Stimulated activated CD8-positive, alpha-beta memory T cell treated with anti-CD3 and anti-CD28 coated beads, Interleukin-15, amount 100 ng/mL, for 1 hour (primary cell): ENCODE measurements around the gene GDPGP1.
"Not testable (repeated sequence)": the region's sequence is repeated elsewhere in the genome, so short reads cannot be mapped to it uniquely, and the experiment has no call there.

ENCODE experiments used
- DNase-seq: peaks from one replicate; pipeline ENCODE4 v3.0.0-alpha.2; 2020; ENCODE audit warnings: low read depth

GDPGP1 gene

DNA sequence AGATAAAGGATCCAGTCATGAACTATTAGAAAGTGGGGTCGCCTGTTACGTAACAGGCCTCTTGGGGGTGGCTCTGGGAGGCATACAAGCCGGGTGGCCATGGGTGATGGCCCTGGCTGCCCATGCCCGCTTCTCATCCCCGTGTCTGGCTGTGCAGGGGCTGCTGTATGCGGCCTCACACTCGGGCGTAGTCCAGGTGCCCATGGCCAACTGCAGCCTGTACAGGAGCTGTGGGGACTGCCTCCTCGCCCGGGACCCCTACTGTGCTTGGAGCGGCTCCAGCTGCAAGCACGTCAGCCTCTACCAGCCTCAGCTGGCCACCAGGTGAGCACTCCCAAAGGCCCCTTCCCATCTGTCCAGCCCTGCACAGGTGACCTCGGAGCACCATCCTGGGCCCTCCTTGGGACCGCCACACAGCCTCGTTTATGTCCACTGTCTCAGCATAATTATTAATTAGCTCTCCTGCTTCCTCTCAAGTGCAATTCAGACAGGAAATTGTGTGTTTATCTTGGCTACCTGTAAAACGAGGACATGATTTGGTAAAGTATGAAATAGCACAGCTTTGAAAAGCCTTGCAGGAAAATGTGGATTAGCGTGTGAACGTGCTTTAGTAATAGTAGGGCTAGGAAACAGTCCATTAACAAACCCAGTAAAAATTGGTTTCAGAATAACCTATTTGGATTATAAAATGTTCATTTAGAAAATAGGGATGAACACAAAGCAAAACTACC lies 8.3 kb upstream of the GDPGP1 start:
- DNase-seq = no peak

DNA sequence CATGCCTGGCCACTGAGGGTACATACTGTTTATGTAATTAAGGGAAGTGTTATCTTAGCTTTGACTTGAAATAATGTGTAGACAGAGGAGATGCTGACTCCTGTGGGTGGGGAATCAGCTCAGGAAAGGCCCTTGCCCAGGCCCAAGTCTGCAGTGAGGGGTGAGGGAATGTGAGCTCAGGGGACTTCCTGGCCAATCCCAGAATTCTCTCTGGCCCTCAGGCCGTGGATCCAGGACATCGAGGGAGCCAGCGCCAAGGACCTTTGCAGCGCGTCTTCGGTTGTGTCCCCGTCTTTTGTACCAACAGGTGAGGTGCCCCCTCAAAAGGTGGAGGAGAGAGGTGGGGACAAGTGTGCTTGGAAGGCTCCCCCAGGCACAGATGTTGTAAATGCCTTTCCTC lies 6.7 kb upstream of the GDPGP1 start:
- no peak for DNase-seq

DNA sequence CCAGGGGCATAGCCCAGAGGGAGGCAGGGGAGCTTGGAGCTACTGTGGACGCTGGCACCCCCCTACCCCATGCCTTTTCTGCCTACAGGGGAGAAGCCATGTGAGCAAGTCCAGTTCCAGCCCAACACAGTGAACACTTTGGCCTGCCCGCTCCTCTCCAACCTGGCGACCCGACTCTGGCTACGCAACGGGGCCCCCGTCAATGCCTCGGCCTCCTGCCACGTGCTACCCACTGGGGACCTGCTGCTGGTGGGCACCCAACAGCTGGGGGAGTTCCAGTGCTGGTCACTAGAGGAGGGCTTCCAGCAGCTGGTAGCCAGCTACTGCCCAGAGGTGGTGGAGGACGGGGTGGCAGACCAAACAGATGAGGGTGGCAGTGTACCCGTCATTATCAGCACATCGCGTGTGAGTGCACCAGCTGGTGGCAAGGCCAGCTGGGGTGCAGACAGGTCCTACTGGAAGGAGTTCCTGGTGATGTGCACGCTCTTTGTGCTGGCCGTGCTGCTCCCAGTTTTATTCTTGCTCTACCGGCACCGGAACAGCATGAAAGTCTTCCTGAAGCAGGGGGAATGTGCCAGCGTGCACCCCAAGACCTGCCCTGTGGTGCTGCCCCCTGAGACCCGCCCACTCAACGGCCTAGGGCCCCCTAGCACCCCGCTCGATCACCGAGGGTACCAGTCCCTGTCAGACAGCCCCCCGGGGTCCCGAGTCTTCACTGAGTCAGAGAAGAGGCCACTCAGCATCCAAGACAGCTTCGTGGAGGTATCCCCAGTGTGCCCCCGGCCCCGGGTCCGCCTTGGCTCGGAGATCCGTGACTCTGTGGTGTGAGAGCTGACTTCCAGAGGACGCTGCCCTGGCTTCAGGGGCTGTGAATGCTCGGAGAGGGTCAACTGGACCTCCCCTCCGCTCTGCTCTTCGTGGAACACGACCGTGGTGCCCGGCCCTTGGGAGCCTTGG lies 5.9 kb upstream of the GDPGP1 start:
- DNase-seq = no peak

DNA sequence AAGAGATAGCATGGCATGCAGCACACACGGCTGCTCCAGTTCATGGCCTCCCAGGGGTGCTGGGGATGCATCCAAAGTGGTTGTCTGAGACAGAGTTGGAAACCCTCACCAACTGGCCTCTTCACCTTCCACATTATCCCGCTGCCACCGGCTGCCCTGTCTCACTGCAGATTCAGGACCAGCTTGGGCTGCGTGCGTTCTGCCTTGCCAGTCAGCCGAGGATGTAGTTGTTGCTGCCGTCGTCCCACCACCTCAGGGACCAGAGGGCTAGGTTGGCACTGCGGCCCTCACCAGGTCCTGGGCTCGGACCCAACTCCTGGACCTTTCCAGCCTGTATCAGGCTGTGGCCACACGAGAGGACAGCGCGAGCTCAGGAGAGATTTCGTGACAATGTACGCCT lies 5.0 kb upstream of the GDPGP1 start:
- no peak for DNase-seq

DNA sequence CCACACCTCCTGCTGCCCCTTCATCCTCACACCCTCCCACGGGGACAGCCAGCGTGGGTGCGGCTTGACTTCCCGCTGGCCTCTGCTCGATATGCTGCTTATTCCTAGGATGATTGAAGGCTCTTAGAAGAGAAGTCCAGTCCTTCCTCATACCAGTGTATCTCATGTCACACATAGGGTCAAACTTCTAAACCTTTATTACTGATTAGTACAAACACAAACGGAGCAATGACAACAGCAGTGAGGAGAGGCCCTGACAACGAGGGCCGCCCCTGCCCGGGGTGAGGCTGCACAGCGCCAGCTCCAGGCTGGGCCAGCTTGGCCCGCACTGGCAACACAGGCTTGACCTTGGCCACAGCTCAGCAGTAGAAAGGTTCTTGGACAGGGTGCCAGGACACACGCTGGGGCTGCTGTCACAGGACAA lies 3.9 kb upstream of the GDPGP1 start:
- no peak for DNase-seq

DNA sequence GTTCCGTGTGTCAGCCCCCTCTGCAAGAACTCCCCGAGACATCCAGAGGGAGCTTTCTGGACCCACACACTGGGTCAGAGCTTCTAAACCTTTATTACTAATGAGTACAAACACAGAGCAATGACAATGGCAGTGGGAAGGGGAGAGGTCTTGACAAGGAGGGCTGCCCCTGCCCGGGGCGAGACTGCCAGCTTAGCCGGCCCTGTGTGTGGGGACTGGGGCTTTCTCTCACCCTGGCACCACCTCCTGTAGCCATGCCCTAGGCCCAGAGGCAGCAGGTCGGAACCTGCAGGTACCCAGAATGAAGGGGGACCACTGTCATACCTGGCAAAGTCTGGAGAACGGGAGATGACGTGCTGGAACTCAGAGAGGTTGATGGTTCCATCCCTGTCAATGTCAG lies 3.4 kb upstream of the GDPGP1 start:
- no peak for DNase-seq

DNA sequence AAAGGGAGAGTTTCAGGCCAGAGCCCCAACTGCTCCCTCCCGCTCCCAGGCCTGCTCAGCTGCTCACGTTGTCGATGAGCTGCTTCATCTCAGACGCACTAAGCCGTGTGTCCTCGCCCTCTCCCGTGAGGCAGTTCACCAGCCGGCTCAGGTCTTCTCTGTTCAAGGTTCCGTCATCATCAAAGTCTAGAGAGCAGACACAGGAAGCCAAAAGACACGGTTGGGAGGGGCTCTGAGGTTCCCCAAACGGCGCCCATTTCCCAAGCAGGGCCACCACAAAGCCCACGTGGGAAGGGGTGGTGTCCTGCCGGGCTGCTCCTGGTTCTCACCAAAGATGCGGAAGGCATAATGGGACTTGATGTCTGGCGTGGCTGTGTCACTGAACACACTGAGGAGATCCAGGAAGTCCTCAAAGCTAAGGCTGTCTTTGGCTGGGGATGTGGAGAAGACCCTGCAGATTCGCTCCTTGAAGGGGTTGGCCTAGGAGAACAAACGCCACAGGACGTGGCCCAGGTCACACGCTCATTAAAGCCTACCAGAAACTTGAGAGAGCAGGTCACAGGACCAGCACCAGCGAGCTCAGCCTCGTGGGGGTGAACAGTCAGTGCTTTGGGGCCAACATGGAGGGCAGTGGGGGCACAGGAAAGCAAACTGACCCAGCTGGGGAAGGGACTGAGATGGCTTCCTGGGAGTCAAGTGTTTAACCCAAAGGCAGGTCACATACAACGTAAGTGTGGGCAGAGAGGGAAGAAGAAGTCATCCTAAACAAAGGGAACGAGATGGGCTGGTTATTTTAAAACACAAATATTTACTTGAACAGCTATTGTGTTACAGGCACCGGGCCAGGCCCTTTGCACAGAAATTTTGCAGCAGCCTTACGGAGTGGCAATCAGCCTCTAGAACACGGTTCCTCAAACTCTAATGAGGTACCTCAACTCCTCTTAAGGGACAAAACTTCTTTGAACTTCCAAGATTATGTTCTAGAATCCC lies 2.7 kb upstream of the GDPGP1 start:
- DNase-seq = peak; percentile 47

DNA sequence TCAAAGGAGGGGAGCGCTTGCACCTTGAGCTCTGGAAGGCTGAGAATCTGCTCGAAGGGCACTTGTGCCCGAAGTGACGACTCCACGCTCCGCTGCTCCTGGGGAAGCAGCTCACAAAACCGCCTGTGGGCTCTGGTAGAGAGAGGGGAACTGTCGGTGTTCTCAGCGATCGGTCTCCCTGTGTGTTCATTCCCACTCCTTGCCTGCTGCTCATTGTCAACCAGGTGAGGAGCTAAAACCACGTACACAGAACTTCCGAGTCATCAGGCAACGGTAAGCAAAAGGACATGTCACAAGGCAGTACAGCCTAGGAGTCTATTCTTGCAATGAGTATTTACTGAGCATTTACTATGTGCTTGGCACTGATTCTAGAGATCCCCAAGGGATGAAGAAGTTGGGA lies 1.8 kb upstream of the GDPGP1 start:
- DNase-seq = no peak

DNA sequence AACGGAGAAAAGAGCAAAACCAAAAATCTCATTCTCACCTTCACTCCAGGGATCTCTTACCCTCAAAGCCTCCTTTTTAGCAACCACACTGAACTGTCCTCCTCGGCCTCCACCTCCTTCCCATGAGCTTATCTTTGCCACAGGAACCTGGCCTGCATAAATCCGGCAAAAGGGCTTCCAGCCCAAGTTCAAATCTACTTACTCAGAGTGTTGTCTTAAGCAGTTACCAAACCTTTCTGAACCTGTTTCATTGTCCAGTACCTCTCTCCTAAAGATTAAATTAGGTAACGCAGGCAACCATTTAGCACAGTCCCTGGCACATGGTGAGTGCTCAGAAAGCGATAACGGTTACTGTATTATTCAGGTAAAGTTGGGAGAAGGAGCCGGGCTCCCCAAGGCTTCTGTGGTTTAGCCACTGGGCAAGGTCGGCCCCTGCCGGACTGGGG lies 1.0 kb upstream of the GDPGP1 start:
- DNase-seq = no peak

DNA sequence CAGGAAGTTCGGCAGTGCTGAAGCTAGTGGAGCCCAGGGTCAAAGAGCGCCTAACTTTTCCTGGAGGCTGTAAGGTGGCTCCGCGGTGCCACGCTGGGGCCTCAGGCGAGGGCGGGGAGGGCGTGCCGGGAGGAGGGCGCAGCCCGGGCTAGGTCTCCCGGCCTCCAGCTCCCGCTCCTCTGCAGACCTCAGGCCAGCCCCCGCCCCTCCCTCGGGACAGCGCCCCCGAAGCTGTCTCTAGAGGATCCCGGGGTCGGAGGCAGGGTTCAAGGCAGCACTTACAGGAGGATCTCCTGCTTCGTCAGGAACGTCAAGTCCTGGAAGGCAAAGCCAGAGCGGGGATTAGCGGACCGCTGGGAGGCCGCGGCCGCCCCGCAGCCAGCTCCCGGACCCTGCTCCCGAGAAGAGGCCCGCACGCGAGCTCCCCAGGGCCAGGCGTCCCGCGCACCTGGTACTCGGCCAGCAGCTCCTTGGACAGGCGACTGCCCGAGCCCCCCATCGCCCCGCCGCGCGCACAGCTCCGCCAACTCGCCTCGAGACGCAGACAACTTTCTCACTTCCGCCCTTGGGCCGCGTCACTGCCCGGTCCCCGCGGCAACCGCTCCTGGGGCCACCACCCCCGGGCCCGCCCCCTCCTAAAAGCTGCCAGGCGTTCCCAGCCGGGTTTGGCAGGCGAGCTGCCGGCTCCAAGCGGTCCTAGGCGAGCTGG lies 468 bp upstream of the GDPGP1 start, which contains the start of gene CIB1:
Gene CIB1, minus strand, starts transcription at position 555 of the 709 bp plus-strand sequence. Its CDS starts 56 bp downstream, at position 499.
- peak; percentile 88 for DNase-seq

DNA sequence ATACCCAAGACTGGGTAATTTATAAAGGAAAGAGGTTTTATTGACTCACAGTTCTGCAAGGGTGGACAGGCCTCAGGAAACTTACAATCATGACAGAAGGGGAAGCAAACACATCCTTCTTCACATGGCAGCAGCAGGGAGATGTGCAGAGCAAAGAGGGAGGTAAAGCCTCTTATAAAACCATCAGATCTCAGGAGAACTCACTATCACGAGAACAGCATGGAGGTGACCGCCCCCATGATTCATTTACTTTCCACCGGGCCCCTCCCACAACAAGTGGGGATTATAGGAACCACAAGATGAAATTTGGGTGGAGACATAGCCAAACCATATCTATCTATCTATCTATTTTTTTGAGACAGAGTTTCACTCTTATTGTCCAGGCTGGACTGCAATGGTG lies 5.4 kb downstream of the GDPGP1 start:
- DNase-seq = no peak

DNA sequence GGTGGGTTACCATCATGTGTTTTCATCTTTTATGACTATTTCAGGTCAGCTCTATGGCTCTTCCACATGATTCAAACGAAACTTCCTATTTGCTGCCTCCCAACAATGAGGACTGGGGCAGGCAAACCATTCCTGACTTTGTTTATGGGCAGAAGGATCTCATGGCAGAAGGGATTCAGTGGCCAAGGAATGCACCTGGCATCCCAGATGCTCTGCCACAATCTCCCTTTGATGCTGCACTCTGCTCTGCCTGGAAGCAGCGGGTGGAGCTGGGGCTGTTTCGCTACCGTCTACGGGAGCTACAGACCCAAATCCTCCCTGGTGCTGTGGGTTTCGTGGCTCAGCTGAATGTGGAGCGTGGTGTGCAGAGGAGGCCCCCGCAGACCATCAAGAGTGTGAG lies 6.8 kb downstream of the GDPGP1 start:
- no peak for DNase-seq

DNA sequence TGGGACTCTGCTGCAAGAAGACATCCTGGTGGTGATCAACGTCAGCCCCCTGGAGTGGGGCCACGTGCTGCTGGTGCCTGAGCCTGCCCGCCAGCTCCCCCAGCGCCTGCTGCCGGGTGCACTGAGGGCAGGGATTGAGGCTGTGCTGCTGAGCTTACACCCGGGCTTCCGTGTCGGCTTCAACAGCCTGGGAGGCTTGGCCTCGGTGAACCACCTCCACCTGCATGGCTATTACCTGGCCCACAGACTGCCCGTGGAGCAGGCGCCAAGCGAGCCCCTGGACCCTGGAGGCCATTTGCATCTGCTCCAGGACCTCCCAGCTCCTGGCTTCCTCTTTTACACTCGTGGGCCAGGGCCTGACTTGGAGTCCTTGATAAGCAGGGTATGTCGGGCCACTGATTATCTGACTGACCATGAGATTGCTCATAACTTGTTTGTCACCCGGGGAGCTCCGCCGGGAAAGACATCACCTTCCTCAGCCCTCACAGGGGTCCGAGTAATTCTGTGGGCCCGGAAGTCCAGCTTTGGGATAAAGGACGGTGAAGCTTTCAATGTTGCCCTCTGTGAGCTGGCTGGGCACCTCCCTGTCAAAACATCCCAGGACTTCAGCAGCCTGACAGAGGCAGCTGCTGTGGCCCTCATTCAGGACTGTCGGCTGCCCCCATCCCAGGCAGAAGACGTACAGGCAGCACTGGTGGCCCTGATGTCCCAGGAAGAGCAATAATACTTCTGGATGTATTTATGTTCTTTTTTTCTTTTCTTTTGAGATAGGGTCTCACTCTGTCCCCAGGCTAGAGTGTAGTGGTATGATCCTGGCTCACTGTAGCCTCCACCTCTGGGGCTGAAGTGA lies 7.6 kb downstream of the GDPGP1 start:
- DNase-seq = no peak

DNA sequence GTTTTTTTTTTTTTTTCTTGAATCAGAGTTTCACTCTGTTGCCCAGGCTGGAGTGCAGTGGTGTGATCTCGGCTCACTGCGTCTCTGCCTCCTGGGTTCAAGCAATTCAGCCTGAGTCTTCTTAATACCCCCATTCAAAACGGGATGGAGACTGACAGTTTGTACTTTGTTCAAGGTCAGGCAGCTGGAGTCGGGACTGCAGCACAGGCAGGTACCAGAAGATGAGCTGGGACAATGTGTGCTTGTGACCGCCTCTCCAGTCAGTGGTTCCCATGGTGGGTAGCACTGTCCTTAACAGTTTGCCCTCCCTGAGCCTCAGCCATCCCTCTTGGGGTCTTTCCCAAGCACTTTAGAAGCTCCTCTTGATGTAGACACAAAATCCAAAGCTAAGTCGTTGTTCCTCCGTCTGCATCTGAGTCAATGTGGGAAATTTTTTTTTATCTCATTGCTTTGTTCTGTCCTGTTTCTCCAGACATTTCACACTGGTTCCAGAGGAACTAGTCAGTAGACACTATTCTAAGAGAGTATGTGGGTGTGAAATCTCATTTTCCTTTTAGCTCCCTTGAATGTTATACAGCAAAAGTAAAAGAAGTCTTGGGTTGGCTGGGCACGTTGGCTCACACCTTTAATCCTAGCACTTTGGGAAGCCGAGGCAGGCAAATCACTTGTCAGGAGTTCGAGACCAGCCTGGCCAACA lies 10.1 kb downstream of the GDPGP1 start:
- no peak for DNase-seq

DNA sequence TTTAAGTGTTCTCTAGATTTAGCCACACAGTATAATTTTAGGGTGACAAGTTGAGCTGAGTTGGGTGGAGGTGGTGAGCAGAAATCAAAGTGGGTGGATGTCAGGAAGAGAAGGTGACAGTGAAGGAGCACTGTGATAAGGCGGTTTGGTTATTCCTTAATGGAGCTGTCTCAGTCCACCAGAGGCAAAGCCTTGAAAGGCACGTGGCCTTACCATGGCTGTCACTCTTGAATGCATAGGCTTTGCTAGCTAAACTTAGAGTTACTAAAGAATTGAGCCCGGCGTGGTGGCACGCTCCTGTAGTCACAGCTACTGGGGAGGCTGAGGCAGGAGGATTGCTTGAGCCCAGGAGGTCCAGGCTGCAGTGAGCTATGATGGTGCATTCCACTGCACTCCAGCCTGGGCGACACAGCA lies 14.8 kb downstream of the GDPGP1 start:
- no peak for DNase-seq

DNA sequence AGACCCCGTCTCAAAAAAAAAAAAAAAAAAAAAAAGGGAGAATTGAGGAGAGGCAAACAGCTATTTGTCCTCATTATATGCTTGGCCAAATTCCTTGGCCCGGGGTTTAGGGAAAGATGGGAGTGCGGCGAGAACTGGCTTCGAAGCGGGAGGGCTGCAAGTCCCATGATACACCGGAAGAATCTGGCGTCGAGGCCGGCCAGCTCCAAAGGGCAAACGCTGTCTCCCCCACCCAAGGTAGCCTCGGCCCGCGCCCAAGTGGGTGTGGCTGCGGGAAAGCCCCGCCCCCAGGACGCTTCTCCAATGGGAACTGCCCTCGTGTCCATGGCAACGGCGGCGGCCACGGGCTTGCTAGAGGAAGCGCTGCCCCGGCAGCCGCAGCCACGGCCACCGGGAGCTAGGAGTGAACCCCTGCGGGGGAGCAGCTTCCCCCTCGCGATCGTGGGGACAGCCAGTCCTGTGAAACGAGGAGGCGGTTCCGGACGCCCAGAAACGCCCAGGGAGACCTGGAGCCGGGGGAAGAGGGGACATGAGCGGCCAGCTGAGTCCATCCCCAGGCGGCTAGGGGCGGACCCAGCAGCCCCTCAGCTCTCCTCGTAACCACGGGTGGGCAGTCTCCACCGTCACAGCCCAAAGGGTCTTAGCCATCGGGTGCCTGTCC lies 15.3 kb downstream of the GDPGP1 start, which contains the start of gene TTLL13:
Gene TTLL13, plus strand, starts transcription at position 354 of the 661 bp plus-strand sequence. CDS start 1,075 bp downstream, outside the sequence.
- peak; percentile 48 for DNase-seq

DNA sequence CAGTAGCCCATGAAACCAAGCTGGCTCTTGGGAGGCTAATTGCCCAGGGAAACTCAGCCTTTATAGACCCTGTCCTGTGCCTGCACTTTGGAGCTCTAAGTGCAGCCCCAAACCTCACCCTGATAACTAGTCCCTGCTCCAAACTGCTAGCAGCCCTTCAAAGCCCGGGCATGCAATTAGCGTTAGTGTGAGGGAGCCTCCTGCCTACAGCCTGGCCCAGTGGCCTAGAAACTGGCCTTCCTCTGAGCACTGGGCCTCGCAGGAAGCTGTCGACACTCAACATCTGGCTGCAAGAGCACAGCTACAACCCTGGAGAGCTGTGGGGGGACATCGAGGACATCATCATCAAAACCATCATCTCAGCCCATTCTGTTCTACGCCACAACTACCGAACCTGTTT lies 23.8 kb downstream of the GDPGP1 start:
- DNase-seq = no peak

DNA sequence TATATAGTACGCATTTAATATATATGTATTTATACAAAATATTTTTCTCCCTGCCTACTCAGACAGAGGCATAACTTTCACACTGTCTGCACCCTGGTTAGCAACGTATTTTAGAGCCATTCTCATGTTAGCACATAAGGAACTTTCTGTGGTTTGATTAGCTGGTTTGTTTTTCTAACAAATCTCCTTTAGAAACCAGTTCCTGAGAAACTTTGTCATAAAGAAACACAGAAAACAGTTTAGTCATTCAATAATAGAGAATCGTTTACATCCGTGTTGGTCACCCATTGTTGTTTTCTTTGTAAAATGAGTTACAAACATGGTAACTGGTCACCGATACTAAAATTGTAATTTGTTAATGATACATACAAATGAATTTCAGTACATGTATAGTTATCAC lies 25.5 kb downstream of the GDPGP1 start:
- DNase-seq = no peak

DNA sequence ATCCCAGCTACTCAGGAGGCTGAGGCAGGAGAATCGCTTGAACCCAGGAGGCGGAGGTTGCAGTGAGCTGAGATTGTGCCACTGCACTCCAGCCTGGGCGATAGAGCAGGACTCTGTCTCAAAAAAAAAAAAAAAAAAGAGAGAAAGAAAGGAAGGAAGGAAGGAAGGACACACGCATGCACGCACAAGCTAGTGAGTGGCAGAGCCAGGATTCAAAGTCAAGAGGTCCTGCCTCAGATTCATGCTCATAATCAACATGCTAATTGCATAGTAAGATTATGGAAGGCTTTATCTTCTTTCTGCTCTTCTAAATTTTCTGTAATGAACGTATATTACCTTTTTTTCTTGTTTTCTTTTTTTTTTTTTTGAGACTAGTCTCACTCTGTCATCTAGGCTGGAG lies 26.7 kb downstream of the GDPGP1 start:
- DNase-seq = not testable (repeated sequence)
